H1 (cell line): ENCODE results near the gene AGAP1. TPM values are rescaled to one million over a fixed set of nuclear protein-coding genes. Genes with fewer than 3 reads are reported as not detected.
A peak's percentile ranks its signal among the peaks of the same experiment; 100 is the strongest.

ENCODE experiments used
- CTCF ChIA-PET: fragments of 300-600 bp; sonication (Branson Sonifier 250); formaldehyde crosslinking; loops from one replicate; lab custom pipeline; 2021; ENCODE audit not compliant: partially characterized antibody; lab: Charles Lee
- POLR2A ChIA-PET: fragments of 300-600 bp; sonication (Branson Sonifier 250); formaldehyde crosslinking; loops from one replicate; lab custom pipeline; 2021; ENCODE audit warnings: inconsistent platforms; ENCODE audit not compliant: partially characterized antibody; lab: Charles Lee
- DNase-seq, 2 experiments: peaks; one replicate each; pipeline versions ENCODE4 v3.0.0 to v3.0.0-alpha.2; 2010 to 2022; ENCODE audit warnings: low spot score in 2 of 2, low read depth in 1 of 2, mixed read lengths in 1 of 2
- FAIRE-seq: peaks from 2 replicates; lab custom pipeline; 2011; peaks lifted over from hg19 to GRCh38; lab: Jason Lieb, UNC
- H2AFZ ChIP-seq: 2 replicates; pipeline ENCODE4 v1.8.1; 2012; ENCODE audit warnings: low read length, inconsistent platforms
- H2AK5ac ChIP-seq: 2 replicates; pipeline ENCODE4 v1.6.1; 2013; ENCODE audit warnings: low read depth, low read length
- H2BK120ac ChIP-seq: replicated peaks from 2 replicates; pipeline ENCODE3; 2013; ENCODE audit warnings: low read depth, low read length, inconsistent platforms
- H2BK12ac ChIP-seq: 2 replicates; pipeline ENCODE4 v1.6.1; 2013; ENCODE audit warnings: low read depth, low read length
- H2BK15ac ChIP-seq: 2 replicates; pipeline ENCODE4 v1.6.1; 2013; ENCODE audit warnings: low read length
- H2BK20ac ChIP-seq: 2 replicates; pipeline ENCODE4 v1.6.1; 2013; ENCODE audit warnings: low read length
- H2BK5ac ChIP-seq: 2 replicates; pipeline ENCODE4 v1.6.1; 2013; ENCODE audit warnings: low read depth, low read length
- H3K14ac ChIP-seq: 2 replicates; pipeline ENCODE4 v1.6.1; 2013; ENCODE audit warnings: inconsistent platforms; ENCODE audit not compliant: insufficient read length
- H3K18ac ChIP-seq: 2 replicates; pipeline ENCODE4 v1.6.1; 2013; ENCODE audit warnings: low read length; ENCODE audit errors: extremely low read depth
- H3K23ac ChIP-seq: 2 replicates; pipeline ENCODE4 v1.6.1; 2013; ENCODE audit warnings: inconsistent platforms; ENCODE audit not compliant: insufficient read length
- H3K23me2 ChIP-seq: 2 replicates; pipeline ENCODE4 v1.6.1; 2013; ENCODE audit warnings: low read depth, low read length
- H3K27ac ChIP-seq: 2 replicates; pipeline ENCODE4 v1.6.1; 2011; ENCODE audit warnings: low read depth, low read length, inconsistent platforms
- H3K27me3 ChIP-seq, 4 experiments: replicated peaks in 1 of 4; 1 replicate in 1 of 4; 2 replicates in 3 of 4; pipeline versions ENCODE4 v1.6.1 to v1.8.1; 2011 to 2013; ENCODE audit warnings: low read length in 3 of 4, mild to moderate bottlenecking in 3 of 4, inconsistent platforms in 2 of 4, mixed read lengths in 2 of 4, moderate library complexity in 1 of 4; ENCODE audit not compliant: control insufficient read depth in 3 of 4, insufficient read depth in 3 of 4; ENCODE audit errors: extremely low read depth in 1 of 4
- H3K36me3 ChIP-seq, 4 experiments: 2 replicates each; pipeline versions ENCODE4 v1.6.1 to v1.8.1; 2011 to 2013; ENCODE audit warnings: mild to moderate bottlenecking in 4 of 4, low read length in 3 of 4, moderate library complexity in 2 of 4, control low read depth in 1 of 4, inconsistent platforms in 1 of 4; ENCODE audit not compliant: insufficient read depth in 4 of 4, control insufficient read depth in 2 of 4
- H3K4ac ChIP-seq: replicated peaks from 2 replicates; pipeline ENCODE3; 2013; ENCODE audit warnings: low read length, low read depth, mixed read lengths, inconsistent platforms; ENCODE audit not compliant: insufficient read length
- H3K4me1 ChIP-seq, 4 experiments: replicated peaks in 1 of 4; 1 replicate in 1 of 4; 2 replicates in 3 of 4; pipeline versions ENCODE4 v1.6.1 to v1.8.1; 2011 to 2013; ENCODE audit warnings: low read length in 3 of 4, inconsistent platforms in 2 of 4, mixed read lengths in 1 of 4; ENCODE audit not compliant: insufficient read depth in 4 of 4, control insufficient read depth in 3 of 4
- H3K4me2 ChIP-seq, 2 experiments: 2 replicates each; pipeline versions ENCODE4 v1.6.1 to v1.8.1; 2011 to 2013; ENCODE audit warnings: low read depth in 2 of 2, low read length in 2 of 2, control low read depth in 1 of 2, inconsistent platforms in 1 of 2, mild to moderate bottlenecking in 1 of 2; ENCODE audit not compliant: insufficient read depth in 1 of 2
- H3K4me3 ChIP-seq, 4 experiments: fragments of 200-600, 300-600 bp in 1 of 4; sonication (generic), shearing (Covaris generic), sonication (Bioruptor Twin) in 1 of 4; 2 replicates each; pipeline versions ENCODE4 v1.5.1 to v1.8.1; 2011 to 2016; ENCODE audit warnings: low read length in 4 of 4, low read depth in 3 of 4, control low read depth in 2 of 4, inconsistent platforms in 2 of 4, mild to moderate bottlenecking in 2 of 4, mixed read lengths in 1 of 4, moderate library complexity in 1 of 4; ENCODE audit not compliant: insufficient read depth in 2 of 4; ENCODE audit errors: extremely low read depth in 1 of 4
- H3K56ac ChIP-seq: replicated peaks from 2 replicates; pipeline ENCODE3; 2013; ENCODE audit warnings: low read depth, mild to moderate bottlenecking, mixed read lengths, low read length, inconsistent platforms; ENCODE audit not compliant: insufficient read length
- H3K79me1 ChIP-seq: 2 replicates; pipeline ENCODE4 v1.6.1; 2013; ENCODE audit warnings: low read depth, low read length, control low read depth
- H3K79me2 ChIP-seq, 2 experiments: 2 replicates each; pipeline versions ENCODE4 v1.6.1 to v1.8.1; 2012 to 2013; ENCODE audit warnings: low read length in 2 of 2, mild to moderate bottlenecking in 2 of 2, inconsistent platforms in 1 of 2; ENCODE audit not compliant: insufficient read depth in 2 of 2, control insufficient read depth in 1 of 2
- H3K9ac ChIP-seq, 4 experiments: replicated peaks in 1 of 4; 1 replicate in 1 of 4; 2 replicates in 3 of 4; pipeline versions ENCODE4 v1.6.1 to v1.8.1; 2011 to 2013; ENCODE audit warnings: low read depth in 3 of 4, low read length in 3 of 4, control low read depth in 2 of 4, mild to moderate bottlenecking in 2 of 4, moderate library complexity in 2 of 4, inconsistent platforms in 1 of 4; ENCODE audit errors: extremely low read depth in 1 of 4
- H3K9me3 ChIP-seq, 2 experiments: 2 replicates each; pipeline versions ENCODE4 v1.6.1 to v1.8.1; 2012 to 2013; ENCODE audit warnings: mild to moderate bottlenecking in 2 of 2, moderate library complexity in 2 of 2, control low read depth in 1 of 2, inconsistent platforms in 1 of 2, low read depth in 1 of 2, low read length in 1 of 2, mixed read lengths in 1 of 2; ENCODE audit not compliant: insufficient read depth in 2 of 2
- H4K20me1 ChIP-seq, 2 experiments: replicated peaks in 1 of 2; 2 replicates each; pipeline versions ENCODE3 to v1.8.1; 2011 to 2013; ENCODE audit warnings: inconsistent platforms in 2 of 2, low read length in 2 of 2, mild to moderate bottlenecking in 1 of 2; ENCODE audit not compliant: insufficient read depth in 2 of 2, control insufficient read depth in 1 of 2
- H4K5ac ChIP-seq: 2 replicates; pipeline ENCODE4 v1.6.1; 2013; ENCODE audit warnings: low read length, low read depth, mixed read lengths, inconsistent platforms; ENCODE audit not compliant: insufficient read length
- H4K8ac ChIP-seq: 2 replicates; pipeline ENCODE4 v1.8.0; 2013; ENCODE audit warnings: mild to moderate bottlenecking, moderate library complexity, low read length, inconsistent platforms; ENCODE audit not compliant: insufficient read depth; ENCODE audit errors: extremely low read depth
- H4K91ac ChIP-seq: replicated peaks from 2 replicates; pipeline ENCODE3; 2013; ENCODE audit warnings: low read length, mixed read lengths, inconsistent platforms; ENCODE audit not compliant: insufficient read length
- CBX8 ChIP-seq: fragments of 300-800, 300-1000 bp; sonication (generic); IDR thresholded peaks from 2 replicates; pipeline ENCODE4 v1.7.1; 2016; ENCODE audit warnings: low read depth, low read length, borderline replicate concordance
- CTCF ChIP-seq, 3 experiments: IDR thresholded peaks; 1 replicate in 2 of 3; 2 replicates in 1 of 3; pipeline versions ENCODE4 v1.5.1 to v1.6.1; 2011; ENCODE audit warnings: low read length in 3 of 3, mild to moderate bottlenecking in 3 of 3, inconsistent platforms in 2 of 3, low read depth in 1 of 3, moderate library complexity in 1 of 3; ENCODE audit not compliant: insufficient read depth in 1 of 3; ENCODE audit errors: control extremely low read depth in 1 of 3
- GABPA ChIP-seq: IDR thresholded peaks from 2 replicates; pipeline ENCODE4 v1.6.1; 2011; ENCODE audit warnings: mild to moderate bottlenecking, low read length, moderate library complexity, borderline replicate concordance; ENCODE audit not compliant: insufficient read depth
- HDAC6 ChIP-seq: IDR thresholded peaks from one replicate; pipeline ENCODE4 v1.7.1; 2012; ENCODE audit warnings: low read depth, mild to moderate bottlenecking, inconsistent platforms, low read length, moderate library complexity
- MAFK ChIP-seq: IDR thresholded peaks from 2 replicates; pipeline ENCODE4 v1.6.1; 2012; ENCODE audit warnings: low read depth, mild to moderate bottlenecking, improper control_type of control experiment, low read length
- NANOG ChIP-seq: IDR thresholded peaks from 2 replicates; pipeline ENCODE4 v1.6.1; 2011; ENCODE audit warnings: low read length, low read depth, mild to moderate bottlenecking, inconsistent platforms; ENCODE audit not compliant: insufficient read depth, poor library complexity, severe bottlenecking
- POLR2AphosphoS5 ChIP-seq: IDR thresholded peaks from 2 replicates; pipeline ENCODE4 v1.6.1; 2011; ENCODE audit warnings: low read depth, low read length
- RNF2 ChIP-seq: fragments of 200-900, 300-1000 bp; sonication (generic); IDR thresholded peaks from 2 replicates; pipeline ENCODE4 v1.7.1; 2016; ENCODE audit warnings: borderline replicate concordance, low read depth, mild to moderate bottlenecking, antibody characterized with exemption, low read length; ENCODE audit not compliant: poor library complexity, severe bottlenecking; ENCODE audit errors: missing control alignments
- SP2 ChIP-seq: IDR thresholded peaks from 2 replicates; pipeline ENCODE4 v1.6.1; 2012; ENCODE audit warnings: mild to moderate bottlenecking, low read length, inconsistent platforms
- YY1 ChIP-seq: IDR thresholded peaks from 2 replicates; pipeline ENCODE4 v1.6.1; 2011; ENCODE audit warnings: low read depth, mild to moderate bottlenecking, low read length
- WGBS, 2 experiments: shearing (Covaris generic) in 1 of 2; methylation state at CpG; one replicate each; pipeline versions ENCODE4 v1.1.6 to v1.1.7; 2013 to 2015; ENCODE audit warnings: low lambda C conversion rate in 2 of 2, mixed read lengths in 2 of 2, inconsistent platforms in 1 of 2, low coverage in 1 of 2, missing lambda C conversion rate in 1 of 2; ENCODE audit not compliant: insufficient replicate concordance in 2 of 2, insufficient coverage in 1 of 2, insufficient read length in 1 of 2; ENCODE audit errors: extremely low coverage in 1 of 2, missing lambda C conversion rate in 1 of 2; 5-methylcytosine and 5-hydroxymethylcytosine counted together
- polyA plus RNA-seq, 7 experiments: library from polyadenylated mRNA; depleted of rRNA in 3 of 7; stranded (reverse) in 5 of 7; unstranded in 2 of 7; fragments of >200 nt in 5 of 7; fragments of 200-250 nt in 2 of 7; gene quantifications; 1 replicate in 5 of 7; 2 replicates in 1 of 7; 4 replicates in 1 of 7; pipeline versions ENCODE4 v1.2.1 to v1.2.3, GENCODE V29; 2011 to 2013; ENCODE audit warnings: missing spikeins in 2 of 7, mixed read lengths in 2 of 7
- total RNA-seq: library from RNA; stranded (reverse); fragmentation: NEBNext Ultra II Directional; extraction: Animal tissue kit (Norgen Biotek cat#: 25700); gene quantifications from 2 replicates; pipeline ENCODE4 v1.2.1, GENCODE V29; 2021

AGAP1 gene
- total and polyA plus RNA-seq, 2 of the 8 experiments (the other 6 are each of a cell fraction or from before 2014, with no cell fraction given) = 18.1 to 39.4 TPM

- Histone ChIP-seq H3K9ac (no peak overlapping the region), H3K79me2 (no peaks in the 10 kb centered on the region), H2AFZ (no peak overlapping the region), H3K23ac (no peak overlapping the region), H3K4me1 (peaks cover 0 to 3% (median 2%) of the 10 kb centered on the region in 4 experiments; a peak in 1 of 7 replicates), H3K23me2 (no peaks in the 10 kb centered on the region), H2BK120ac (no peak overlapping the region), H3K56ac (no peak overlapping the region), H3K4ac (no peak overlapping the region), H4K91ac (no peak overlapping the region), H3K36me3 (peaks cover 0 to 4% (median 2%) of the 10 kb centered on the region in 4 experiments; a peak in 1 of 8 replicates), H2BK12ac (no peak overlapping the region), H3K4me2 (no peak overlapping the region), H3K27me3 (no peaks in the 10 kb centered on the region), H2BK5ac (no peak overlapping the region), H4K5ac (no peak overlapping the region), H2BK15ac (no peak overlapping the region), H4K8ac (no peak overlapping the region), H3K79me1 (no peaks in the 10 kb centered on the region), H3K9me3 (no peaks in the 10 kb centered on the region), H2AK5ac (no peak overlapping the region), H2BK20ac (no peak overlapping the region), H4K20me1 (peaks cover 0 to 3% of the 10 kb centered on the region in 2 experiments), H3K18ac (no peak overlapping the region), H3K27ac (no peak overlapping the region), H3K14ac (no peak overlapping the region), H3K4me3 (no peak overlapping the region)
- no peak for DNase-seq
- CTCF ChIA-PET = interaction anchor here (0.6 to 10.8 kb wide), 24 partner anchors 9 to 414 kb away, joined by 3 to 113 read pairs (median 3); no protein-coding TSS in a partner anchor
- FAIRE-seq = peak; percentile 83
- 67% methylated on average over 13 of the region's 13 CpGs; no CpG with 5 or more reads in 1 of the 2 experiments for WGBS, 2 experiments
- POLR2A ChIA-PET = no interaction called here
- TF ChIP-seq POLR2AphosphoS5 = no peak
- TF ChIP-seq YY1 = 0 out of 2 replicates have a peak, but pooled peaks have one; percentile 36
- TF ChIP-seq RNF2 = no peak
- no peak for TF ChIP-seq NANOG
- 0 out of 2 replicates have a peak, but pooled peaks have one; percentile 13 for TF ChIP-seq GABPA
- TF ChIP-seq CBX8 = no peak
- TF ChIP-seq MAFK = no peak
- no peak for TF ChIP-seq HDAC6
- TF ChIP-seq CTCF (IDR thresholded peaks at IDR 0.05; ENCODE audit: control extremely low read depth in 1 of 3, insufficient read depth in 1 of 3, low read depth in 1 of 3, low read length in 3 of 3) = peak; percentile 61 to 84 (median 79)
- TF ChIP-seq SP2 = no peak
Measured at GRCh38 chr2:235793163-235793752, 299.4 kb downstream of the AGAP1 start.
